ENCODE measurements around the gene CLIC1.

Gene CLIC1

GRCh38 chr6:31768363-31769257 lies 32.3 kb upstream of the CLIC1 start:
- DNase-seq (ENCODE audit: low read depth): no peak

- no peak for DNase-seq (ENCODE audit: low read depth)
Observed at GRCh38 chr6:31767096-31767645, 30.8 kb upstream of the CLIC1 start.

- no peak for DNase-seq (ENCODE audit: low read depth)
Observed at GRCh38 chr6:31765910-31766794, 29.8 kb upstream of the CLIC1 start.

GRCh38 chr6:31765559-31765909 lies 29.2 kb upstream of the CLIC1 start:
- DNase-seq (ENCODE audit: low read depth): no peak

GRCh38 chr6:31764198-31764597 lies 27.9 kb upstream of the CLIC1 start:
- DNase-seq (ENCODE audit: low read depth): no peak

DNA sequence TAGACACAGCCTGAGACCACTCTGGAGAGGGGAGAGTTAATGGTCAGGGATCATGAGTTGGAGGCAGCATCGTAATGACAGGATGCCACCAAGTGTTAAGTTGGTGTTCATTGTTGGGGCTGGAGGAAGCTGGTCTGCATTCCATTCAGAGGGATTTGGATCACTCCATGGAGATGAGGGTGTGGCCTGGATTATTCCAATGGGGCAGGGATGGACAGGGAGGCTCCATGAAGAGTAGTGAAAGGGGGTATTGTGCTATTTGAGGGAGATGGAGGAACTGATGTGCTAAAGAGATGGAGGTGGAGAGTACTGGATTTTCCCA lies 27.2 kb upstream of the CLIC1 start:
- no peak for DNase-seq (ENCODE audit: low read depth)

DNA sequence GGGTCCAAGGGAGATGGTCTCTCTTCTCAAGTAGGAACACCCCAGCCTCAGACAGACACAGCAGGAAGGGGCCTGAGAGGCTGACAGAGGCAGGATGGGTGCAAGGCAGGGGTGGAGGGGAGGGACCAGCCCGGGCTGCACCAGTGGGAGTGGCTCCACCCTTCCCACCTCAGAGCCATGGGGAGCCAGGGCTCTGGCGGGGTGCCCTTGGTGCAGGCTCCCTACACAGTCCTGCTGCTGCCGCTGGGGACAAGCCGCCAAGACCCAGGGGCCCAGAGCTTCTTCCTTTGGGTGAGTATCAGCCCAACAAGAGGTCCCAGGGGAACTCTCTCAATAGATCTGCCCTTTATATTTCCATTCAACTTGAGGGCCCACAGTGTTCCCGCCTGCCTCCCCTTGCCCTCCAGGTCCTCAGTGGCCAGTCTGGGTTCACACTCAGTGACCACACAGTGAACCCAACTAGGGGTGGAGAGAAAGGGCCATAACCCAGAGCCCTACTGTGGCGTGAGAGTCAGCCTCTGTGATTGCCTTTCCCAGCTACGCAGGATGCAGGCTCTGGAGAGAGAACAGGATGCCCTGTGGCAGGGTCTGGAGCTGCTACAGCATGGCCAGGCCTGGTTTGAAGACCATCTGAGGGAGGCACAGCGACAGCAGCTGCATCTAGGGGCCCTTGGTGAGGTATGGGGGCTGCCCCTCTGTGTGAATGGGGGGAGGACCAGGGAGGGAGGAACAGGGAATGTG lies 26.7 kb upstream of the CLIC1 start:
- DNase-seq (ENCODE audit: low read depth): no peak

DNA sequence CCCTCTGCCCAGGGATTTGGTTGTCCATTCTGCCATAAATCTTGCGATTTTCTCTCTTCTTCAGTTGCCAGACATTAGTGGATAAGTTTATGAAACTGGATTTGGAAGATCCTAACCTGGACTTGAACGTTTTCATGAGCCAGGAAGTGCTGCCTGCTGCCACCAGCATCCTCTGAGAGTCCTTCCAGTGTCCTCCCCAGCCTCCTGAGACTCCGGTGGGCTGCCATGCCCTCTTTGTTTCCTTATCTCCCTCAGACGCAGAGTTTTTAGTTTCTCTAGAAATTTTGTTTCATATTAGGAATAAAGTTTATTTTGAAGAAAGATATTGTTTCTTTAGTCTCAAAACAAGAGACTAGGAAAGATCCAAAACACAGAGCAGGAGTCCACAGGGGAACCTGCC lies 26.0 kb upstream of the CLIC1 start, which contains the start of gene SAPCD1:
TSS of gene SAPCD1 (plus strand) at position 301 of the 400 bp plus-strand sequence. CDS start 399 bp downstream, outside the sequence.
- DNase-seq (ENCODE audit: low read depth): no peak

DNA sequence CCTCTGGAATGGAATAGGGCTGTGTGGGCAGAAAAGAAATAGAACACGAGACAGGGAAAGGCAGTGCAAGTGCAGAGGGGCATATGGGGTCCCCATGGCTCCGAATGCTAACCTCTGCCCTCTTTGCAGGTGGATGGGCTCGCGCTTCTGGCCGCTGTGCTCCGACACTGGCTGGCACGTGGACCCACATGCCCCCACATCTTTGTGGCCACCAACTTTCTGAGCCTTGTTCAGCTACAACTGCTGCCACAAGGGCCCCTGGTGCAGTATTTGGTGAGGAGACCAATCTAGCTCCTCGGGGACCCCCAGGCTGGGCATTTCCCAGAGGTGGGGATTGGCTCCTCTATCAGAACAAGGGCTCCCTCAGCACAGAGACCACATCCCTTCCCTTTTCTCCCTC lies 25.0 kb upstream of the CLIC1 start:
- DNase-seq (ENCODE audit: low read depth): no peak

- no peak for DNase-seq (ENCODE audit: low read depth)
Observed at GRCh38 chr6:31760790-31761189, 24.5 kb upstream of the CLIC1 start.

GRCh38 chr6:31758281-31758680 lies 22.0 kb upstream of the CLIC1 start:
- no peak for DNase-seq (ENCODE audit: low read depth)

DNA sequence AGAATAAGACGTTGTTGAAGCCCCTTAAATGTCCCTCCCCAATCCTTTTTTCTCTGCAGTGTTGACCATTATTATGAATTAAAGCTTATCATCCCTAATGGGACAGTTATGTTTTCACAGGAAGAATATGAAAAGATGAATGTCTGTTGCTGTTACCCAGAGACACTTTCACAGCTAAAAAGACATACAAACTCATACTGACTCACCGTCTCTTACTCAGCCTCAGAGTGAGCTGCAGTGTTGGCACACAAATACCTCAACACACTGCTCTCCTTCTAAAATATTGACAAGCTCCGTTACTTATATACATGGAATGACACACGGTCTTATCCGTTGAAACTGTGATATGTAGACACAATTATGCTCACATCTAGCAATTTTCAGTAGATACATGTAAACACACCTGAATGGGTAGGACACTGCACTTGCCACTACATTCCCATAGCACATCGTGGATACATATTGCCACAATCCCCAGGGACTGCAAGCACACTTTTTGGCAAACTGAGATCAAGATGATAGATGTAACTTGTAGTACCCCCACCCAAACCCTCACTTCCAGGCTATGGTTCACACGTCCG lies 16.5 kb upstream of the CLIC1 start:
- DNase-seq (ENCODE audit: low read depth): no peak

DNA sequence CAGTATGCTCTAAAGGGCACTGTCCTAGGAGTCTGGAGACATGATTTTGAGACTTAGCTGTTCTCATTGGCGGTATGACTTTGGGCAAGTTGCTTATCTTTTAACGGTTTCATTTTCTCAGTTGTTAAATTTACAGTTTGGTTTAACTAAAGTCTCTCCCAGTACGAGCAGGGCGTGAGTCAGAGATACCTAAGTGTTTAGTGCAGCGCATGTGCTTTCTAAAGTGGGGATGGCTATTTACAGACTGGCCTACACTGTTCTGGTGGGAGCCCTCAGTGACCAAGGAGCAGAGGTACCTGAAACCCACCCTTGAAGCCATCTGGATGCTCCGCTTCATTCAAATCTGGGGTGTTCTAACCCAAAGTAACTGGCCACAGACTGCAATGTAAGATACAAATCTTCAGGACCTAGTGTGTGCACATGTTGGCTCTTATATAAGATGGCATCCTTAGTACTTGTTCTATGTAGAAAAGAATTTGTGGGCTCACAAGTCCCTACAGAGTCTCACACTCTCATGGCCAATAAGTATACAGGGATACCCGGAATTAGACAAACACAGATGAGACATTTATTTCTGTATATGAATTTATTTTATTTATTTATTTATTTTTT lies 14.2 kb upstream of the CLIC1 start:
- DNase-seq (ENCODE audit: low read depth): no peak

DNA sequence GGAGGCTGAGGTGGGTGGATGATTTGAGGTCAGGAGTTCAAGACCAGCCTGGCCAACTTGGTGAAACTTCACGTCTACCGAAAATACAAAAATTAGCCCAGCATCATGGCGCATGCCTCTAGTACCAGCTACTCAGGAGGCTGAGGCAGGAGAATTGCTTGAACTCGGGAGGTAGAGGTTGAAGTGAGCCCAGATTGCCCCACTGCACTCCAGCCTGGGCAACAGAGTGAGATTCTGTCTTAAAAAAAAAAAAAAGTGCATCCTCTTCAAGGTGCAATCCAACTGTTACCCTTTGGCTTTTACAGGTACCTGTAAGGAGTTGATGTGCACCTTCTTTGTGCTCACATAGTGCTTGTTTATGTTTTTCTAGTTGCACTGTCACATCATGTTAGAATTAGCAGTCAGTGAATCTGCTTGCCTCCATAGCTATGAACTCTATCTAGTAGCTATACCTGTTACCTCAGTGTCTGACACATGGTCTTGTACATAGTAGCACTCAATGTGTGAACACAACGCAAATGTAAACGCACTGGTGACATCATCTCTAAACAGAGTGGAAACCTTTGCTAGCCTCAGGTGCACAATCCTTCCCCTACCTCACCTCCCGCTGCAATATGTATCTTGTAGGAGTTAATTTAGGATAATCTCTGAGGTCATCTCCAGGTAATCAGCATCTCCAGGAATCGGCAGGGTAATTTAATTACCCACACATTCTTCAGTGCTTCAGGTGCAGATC lies 13.1 kb upstream of the CLIC1 start:
- DNase-seq (ENCODE audit: low read depth): no peak

- no peak for DNase-seq (ENCODE audit: low read depth)
Observed at GRCh38 chr6:31744422-31744821, 8.1 kb upstream of the CLIC1 start.

- no peak for DNase-seq (ENCODE audit: low read depth)
Observed at GRCh38 chr6:31742894-31743293, 6.6 kb upstream of the CLIC1 start.

- DNase-seq (ENCODE audit: low read depth): no peak
Observed at GRCh38 chr6:31741815-31742214, 5.5 kb upstream of the CLIC1 start.

- DNase-seq (ENCODE audit: low read depth): no peak
Observed at GRCh38 chr6:31740397-31741223, 4.3 kb upstream of the CLIC1 start.

DNA sequence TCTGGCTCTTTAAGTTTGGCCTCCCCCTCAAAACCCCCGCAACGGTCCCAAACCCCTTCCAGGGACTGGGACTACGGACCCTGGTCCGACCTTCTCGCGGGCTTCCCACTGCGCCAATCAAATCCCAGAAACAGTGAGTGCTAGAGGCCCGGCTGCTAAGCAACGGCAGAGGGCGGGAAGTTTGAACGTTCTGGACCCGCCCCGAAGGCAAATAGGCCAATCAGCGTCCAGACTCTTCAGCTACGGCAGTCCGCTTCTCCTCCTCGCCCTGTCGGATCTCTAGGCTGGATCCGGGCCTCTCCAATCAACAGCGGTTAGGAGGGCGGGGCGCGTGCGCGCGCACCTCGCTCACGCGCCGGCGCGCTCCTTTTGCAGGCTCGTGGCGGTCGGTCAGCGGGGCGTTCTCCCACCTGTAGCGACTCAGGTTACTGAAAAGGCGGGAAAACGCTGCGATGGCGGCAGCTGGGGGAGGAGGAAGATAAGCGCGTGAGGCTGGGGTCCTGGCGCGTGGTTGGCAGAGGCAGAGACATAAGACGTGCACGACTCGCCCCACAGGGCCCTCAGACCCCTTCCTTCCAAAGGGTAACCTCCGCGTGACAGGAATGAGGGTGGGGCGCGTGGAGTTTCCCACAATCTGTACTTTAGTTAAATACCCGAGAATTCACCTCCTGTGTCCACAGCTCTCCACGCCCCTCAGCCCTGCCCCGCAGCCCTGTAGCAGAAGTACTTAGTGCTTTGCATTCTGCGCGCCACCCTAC lies 3.5 kb upstream of the CLIC1 start, which contains the start of gene MSH5:
TSS of gene MSH5 (plus strand) at position 367 of the 758 bp plus-strand sequence. CDS start 462 bp downstream, outside the sequence.
- DNase-seq (ENCODE audit: low read depth): peak; percentile 91
